LNCaP clone FGC (cell line): ENCODE measurements around the gene ACSL3.

Source experiments
- DNase-seq: peaks from one replicate; pipeline ENCODE4 v3.0.0-alpha.2; 2011; ENCODE audit warnings: low read depth
- H3K4me3 ChIP-seq: 2 replicates; pipeline ENCODE4 v1.5.1; 2011; ENCODE audit warnings: mild to moderate bottlenecking, low read depth, low read length, control low read depth
- CTCF ChIP-seq: IDR thresholded peaks from 2 replicates; pipeline ENCODE4 v1.5.1; 2012; ENCODE audit warnings: mild to moderate bottlenecking; ENCODE audit not compliant: control insufficient read depth, insufficient read depth; ENCODE audit errors: extremely low read depth

ACSL3 gene

GRCh38 chr2:222919841-222920526 is 59.1 kb downstream of the ACSL3 start:
- TF ChIP-seq CTCF, result no peak
- no peak for DNase-seq

GRCh38 chr2:222920657-222921186 is 59.9 kb downstream of the ACSL3 start:
- DNase-seq, result no peak
- TF ChIP-seq CTCF, result no peak
- H3K4me3 ChIP-seq, result no peak overlapping the region

More at GRCh38 chr2:222919841-222920526, 59.1 kb downstream of the ACSL3 start:
- H3K4me3 ChIP-seq, result no peak overlapping the region

GRCh38 chr2:222922019-222922800 is 61.4 kb downstream of the ACSL3 start:
- DNase-seq, result no peak
- no peak overlapping the region for H3K4me3 ChIP-seq
- TF ChIP-seq CTCF, result no peak

GRCh38 chr2:222926915-222927314 is 66.1 kb downstream of the ACSL3 start:
- no peak for TF ChIP-seq CTCF

GRCh38 chr2:222927600-222927999 is 66.8 kb downstream of the ACSL3 start:
- DNase-seq, result no peak
- no peak overlapping the region for H3K4me3 ChIP-seq
- TF ChIP-seq CTCF, result no peak

More at GRCh38 chr2:222926915-222927314, 66.1 kb downstream of the ACSL3 start:
- DNase-seq, result no peak
- H3K4me3 ChIP-seq, result no peak overlapping the region

GRCh38 chr2:222928335-222928734 is 67.5 kb downstream of the ACSL3 start:
- TF ChIP-seq CTCF, result no peak
- DNase-seq, result no peak
- H3K4me3 ChIP-seq, result no peak overlapping the region
